SK-N-SH treated with all-trans-retinoic acid at 6 μM for 48 hours (cell line): ENCODE results near the gene NOCT.

Experiments used
- ARNTL ChIP-seq: fragments of 450-650 bp; formaldehyde crosslinking; IDR thresholded peaks from 2 replicates; pipeline ENCODE4 v1.5.0; 2020; ENCODE audit warnings: low read depth, mild to moderate bottlenecking, moderate library complexity, borderline replicate concordance
- CREB5 ChIP-seq: fragments of 250-450 bp; sonication (Bioruptor Pico); IDR thresholded peaks from 2 replicates; pipeline ENCODE4 v1.5.1; 2020; ENCODE audit warnings: low read depth, mild to moderate bottlenecking, moderate library complexity
- CSDC2 ChIP-seq: fragments of 250-450 bp; sonication (Bioruptor Pico); IDR thresholded peaks from 2 replicates; pipeline ENCODE4 v1.5.0; 2020; ENCODE audit warnings: mild to moderate bottlenecking, moderate library complexity
- CSRNP3 ChIP-seq: fragments of 250-450 bp; sonication (Bioruptor Pico); IDR thresholded peaks from 2 replicates; pipeline ENCODE4 v1.5.1; 2021; ENCODE audit warnings: mild to moderate bottlenecking, moderate library complexity
- PATZ1 ChIP-seq: fragments of 250-450 bp; sonication (Bioruptor Pico); IDR thresholded peaks from 2 replicates; pipeline ENCODE4 v1.8.0; 2020; ENCODE audit warnings: mild to moderate bottlenecking, moderate library complexity, borderline replicate concordance
- PPARA ChIP-seq: fragments of 250-450 bp; sonication (Bioruptor Pico); IDR thresholded peaks from 2 replicates; pipeline ENCODE4 v1.5.0; 2020; ENCODE audit warnings: mild to moderate bottlenecking, borderline replicate concordance
- TOX ChIP-seq: fragments of 250-450 bp; sonication (Bioruptor Pico); IDR thresholded peaks from 2 replicates; pipeline ENCODE4 v1.8.0; 2021; ENCODE audit warnings: mild to moderate bottlenecking, moderate library complexity, borderline replicate concordance
- ZNF8 ChIP-seq: fragments of 450-650 bp; formaldehyde crosslinking; IDR thresholded peaks from 2 replicates; pipeline ENCODE4 v1.5.0; 2020; ENCODE audit warnings: mild to moderate bottlenecking, moderate library complexity

GRCh38 chr4:139092271-139092670 is 76.7 kb downstream of the NOCT start:
- TF ChIP-seq ARNTL (CRISPR knock-in tag) (no peak), PPARA (CRISPR knock-in tag) (no peak), ZNF8 (CRISPR knock-in tag) (no peak), CSRNP3 (no peak), TOX (CRISPR knock-in tag) (no peak), CREB5 (CRISPR knock-in tag) (no peak), CSDC2 (no peak), PATZ1 (CRISPR knock-in tag) (no peak)
